K562 (cell line): ENCODE results near the gene PAEP. TPM values are rescaled to one million over a fixed set of nuclear protein-coding genes. Genes with fewer than 3 reads are reported as not detected.

Experiments used
- ATAC-seq: fragments of 200-7000 bp; cut with Tn5 transposase; 3 replicates; pipeline ENCODE4 v1.9.1; 2020; ENCODE audit warnings: moderate library complexity
- BruUV-seq: library from RNA; stranded (reverse); fragments of 400-500 nt; replicated peaks from 2 replicates; lab custom pipeline; 2021; lab: Mats Ljungman, UMichigan
- CTCF ChIA-PET: fragments of 300-600 bp; formaldehyde crosslinking; extraction: SDS; loops from one replicate; lab custom pipeline; 2021; ENCODE audit warnings: low intra/inter-chr PET ratio; lab: Yijun Ruan, JAX
- POLR2A ChIA-PET: fragments of 300-600, 350-650 bp; sonication (Branson Sonifier 250); formaldehyde crosslinking; extraction: SDS; loops from one replicate; lab custom pipeline; 2021; ENCODE audit warnings: antibody characterized with exemption, inconsistent platforms; lab: Yijun Ruan, JAX
- DNase-seq, 4 experiments: peaks; one replicate each; pipeline versions ENCODE4 v3.0.0 to v3.0.0-alpha.2; 2011 to 2018; ENCODE audit warnings: low spot score in 3 of 4, mixed read lengths in 3 of 4; ENCODE audit errors: extremely low read depth in 1 of 4
- FAIRE-seq: peaks from 2 replicates; lab custom pipeline; 2011; peaks lifted over from hg19 to GRCh38; lab: Jason Lieb, UNC
- H2AFZ ChIP-seq: 2 replicates; pipeline ENCODE4 v1.6.0; 2011; ENCODE audit warnings: low read depth, low read length, control low read depth, inconsistent platforms
- H3K27ac ChIP-seq: fragments of 200-600 bp; 3 replicates; pipeline ENCODE4 v1.8.0; 2011; ENCODE audit warnings: low read depth, mild to moderate bottlenecking, control low read depth, inconsistent platforms, low read length, moderate library complexity, mixed read lengths; ENCODE audit errors: extremely low read depth
- H3K27me3 ChIP-seq, 2 experiments: fragments of 300-600 bp in 1 of 2; 2 replicates in 1 of 2; 3 replicates in 1 of 2; pipeline versions ENCODE4 v1.6.0 to v1.8.0; 2011; ENCODE audit warnings: inconsistent platforms in 2 of 2, low read length in 2 of 2, mild to moderate bottlenecking in 1 of 2, mixed read lengths in 1 of 2, moderate library complexity in 1 of 2; ENCODE audit not compliant: control insufficient read depth in 2 of 2, insufficient read depth in 2 of 2
- H3K36me3 ChIP-seq: fragments of 300-600 bp; 3 replicates; pipeline ENCODE4 v1.8.0; 2011; ENCODE audit warnings: mild to moderate bottlenecking, low read length, inconsistent platforms; ENCODE audit not compliant: control insufficient read depth, insufficient read depth
- H3K4me1 ChIP-seq, 2 experiments: fragments of 200-600 bp in 1 of 2; replicated peaks in 1 of 2; 2 replicates in 1 of 2; 3 replicates in 1 of 2; pipeline versions ENCODE4 v1.5.1 to v1.8.0; 2011; ENCODE audit warnings: inconsistent platforms in 2 of 2, low read length in 2 of 2, mild to moderate bottlenecking in 1 of 2, mixed read lengths in 1 of 2, moderate library complexity in 1 of 2; ENCODE audit not compliant: control insufficient read depth in 2 of 2, insufficient read depth in 2 of 2
- H3K4me2 ChIP-seq: 2 replicates; pipeline ENCODE4 v1.6.1; 2011; ENCODE audit warnings: low read length, control low read depth, inconsistent platforms, mixed read lengths; ENCODE audit not compliant: insufficient read depth
- H3K4me3 ChIP-seq: fragments of 200-600 bp; sonication (generic), shearing (Covaris generic); 2 replicates; pipeline ENCODE4 v1.5.1; 2016; ENCODE audit warnings: control low read depth, inconsistent platforms
- H3K79me2 ChIP-seq: fragments of 200-600 bp; 3 replicates; pipeline ENCODE4 v1.8.0; 2011; ENCODE audit warnings: low read length, inconsistent platforms; ENCODE audit not compliant: control insufficient read depth, insufficient read depth
- H3K9ac ChIP-seq, 2 experiments: 2 replicates each; pipeline versions ENCODE4 v1.6.0 to v1.6.1; 2011; ENCODE audit warnings: low read depth in 2 of 2, low read length in 2 of 2, control low read depth in 1 of 2, inconsistent platforms in 1 of 2, mild to moderate bottlenecking in 1 of 2, mixed read lengths in 1 of 2; ENCODE audit not compliant: insufficient read depth in 1 of 2
- H3K9me1 ChIP-seq: one replicate; pipeline ENCODE4 v1.6.0; 2011; ENCODE audit warnings: inconsistent platforms, mild to moderate bottlenecking, low read length, moderate library complexity; ENCODE audit not compliant: control insufficient read depth, insufficient read depth
- H3K9me3 ChIP-seq: replicated peaks from 2 replicates; pipeline ENCODE4 v1.5.1; 2011; ENCODE audit warnings: low read depth, low read length, inconsistent platforms; ENCODE audit not compliant: control insufficient read depth, insufficient read depth
- H4K20me1 ChIP-seq: replicated peaks from 2 replicates; pipeline ENCODE4 v1.6.1; 2011; ENCODE audit warnings: low read length, inconsistent platforms, mixed read lengths; ENCODE audit not compliant: control insufficient read depth, insufficient read depth
- GMEB1 ChIP-seq: fragments of 250-450 bp; sonication (Bioruptor Pico); IDR thresholded peaks from 2 replicates; pipeline ENCODE4 v1.4.0; 2020; ENCODE audit warnings: mild to moderate bottlenecking
- GTF2E2 ChIP-seq: fragments of 200-800 bp; sonication (Bioruptor generic); IDR thresholded peaks from 2 replicates; pipeline ENCODE4 v1.6.1; 2016; ENCODE audit warnings: missing genetic modification characterization, missing compliant biosample characterization
- HNRNPLL ChIP-seq: fragments of 200-400 bp; formaldehyde crosslinking; IDR thresholded peaks from 2 replicates; pipeline ENCODE4 v1.6.1; 2017; ENCODE audit warnings: low read length, low read depth, mild to moderate bottlenecking; ENCODE audit not compliant: poor library complexity, severe bottlenecking
- HOMEZ ChIP-seq: fragments of 250-450 bp; sonication (Bioruptor Pico); IDR thresholded peaks from 2 replicates; pipeline ENCODE4 v1.4.0; 2020; ENCODE audit warnings: mild to moderate bottlenecking, moderate library complexity
- KLF10 ChIP-seq: fragments of 250-450 bp; sonication (Bioruptor Pico); IDR thresholded peaks from 2 replicates; pipeline ENCODE4 v1.6.1; 2021; ENCODE audit warnings: matching md5 sums
- PHB ChIP-seq: fragments of 250-450 bp; sonication (Bioruptor Pico); IDR thresholded peaks from 2 replicates; pipeline ENCODE4 v1.5.0; 2021
- WHSC1 ChIP-seq: IDR thresholded peaks from one replicate; pipeline ENCODE4 v1.6.1; 2012; ENCODE audit warnings: low read length, control low read depth, inconsistent platforms
- ZKSCAN1 ChIP-seq: fragments of 150-350 bp; IDR thresholded peaks from 2 replicates; pipeline ENCODE4 v1.6.1; 2016; ENCODE audit warnings: low read depth, low read length
- ZNF584 ChIP-seq: fragments of 200-800 bp; sonication (Bioruptor generic); IDR thresholded peaks from 2 replicates; pipeline ENCODE4 v1.6.1; 2016; ENCODE audit warnings: low read depth, mild to moderate bottlenecking, missing genetic modification characterization, missing compliant biosample characterization
- ZNF766 ChIP-seq: fragments of 200-800 bp; sonication (Bioruptor generic); conservative IDR thresholded peaks from 2 replicates; pipeline ENCODE4 v1.6.1; 2016; ENCODE audit warnings: missing genetic modification characterization, missing compliant biosample characterization
- WGBS: fragments of 100-300 bp; shearing (Covaris generic); methylation state at CpG from one replicate; pipeline ENCODE4 v1.1.6; 2016; ENCODE audit warnings: low coverage, mixed read lengths; ENCODE audit not compliant: insufficient coverage; ENCODE audit errors: missing lambda C conversion rate; 5-methylcytosine and 5-hydroxymethylcytosine counted together
- in situ Hi-C: fragments of 300-500 bp; cut with MboI; formaldehyde crosslinking; loops from 4 replicates; pipeline ENCODE4 v1.15.0; 2018; ENCODE audit warnings: inconsistent platforms, mixed read lengths
- intact Hi-C: fragments of 100-400 bp; cut with micrococcal nuclease; formaldehyde crosslinking; loops from 2 replicates; pipeline ENCODE4 v1.14.2; 2022
- polyA plus RNA-seq, 8 experiments: library from polyadenylated mRNA; depleted of rRNA in 4 of 8; stranded (reverse) in 5 of 8; unstranded in 3 of 8; fragments of >200 nt; fragmentation: Nextera tagmentation in 2 of 8; fragmentation: Illumina TruSeq in 1 of 8; extraction: Ambion mirVana in 2 of 8; extraction: Trizol in 1 of 8; gene quantifications; 2 replicates each; pipeline versions ENCODE4 v1.2.1 to v1.2.3, GENCODE V29; 2011 to 2014; ENCODE audit warnings: inconsistent platforms in 1 of 8, missing spikeins in 1 of 8
- total RNA-seq, 7 experiments: library from RNA; depleted of rRNA in 6 of 7; stranded (reverse); fragments of >200 nt in 6 of 7; fragmentation: Illumina TruSeq in 2 of 7; extraction: Trizol in 2 of 7; gene quantifications; 2 replicates each; pipeline versions ENCODE4 v1.2.1 to v1.2.3, GENCODE V29; 2011 to 2021; ENCODE audit warnings: low replicate concordance in 1 of 7
- TF ChIP-seq, protein P1 (sequence below): IDR thresholded peaks from 2 replicates; pipeline ENCODE4 v1.6.1; 2016; ENCODE audit warnings: missing genetic modification characterization, missing compliant biosample characterization
- TF ChIP-seq, protein P2 (sequence below): sonication (generic); formaldehyde crosslinking; IDR thresholded peaks from 2 replicates; pipeline ENCODE4 v1.9.0; 2022; ENCODE audit warnings: mild to moderate bottlenecking, missing genetic modification reagents

Gene PAEP
- total and polyA plus RNA-seq, 9 of the 15 experiments (the other 6 are each of a cell fraction or from before 2014, with no cell fraction given), result 0.22 to 4.5 (median 0.58) TPM

- FAIRE-seq, result no peak
- no peaks in the 10 kb centered on the region for H4K20me1 ChIP-seq
- no peak overlapping the region for H3K27ac ChIP-seq
- BruUV-seq, result no TSS peak
- ATAC-seq, result no peak
- DNase-seq, result no peak
- no peaks in the 10 kb centered on the region for H3K36me3 ChIP-seq
- ChIA-PET CTCF (no interaction called here), POLR2A (interaction anchor here (0.6 kb wide), 1 partner anchor 183 kb away, joined by 3 read pairs; no protein-coding TSS in a partner anchor)
- H3K4me1 ChIP-seq, result peaks cover 9 to 39% of the 10 kb centered on the region in 2 experiments; a peak in 3 of 5 replicates
- no peaks in the 10 kb centered on the region for H3K9me3 ChIP-seq
- 28% methylated on average over 11 of the region's 17 CpGs for WGBS
- in situ Hi-C loops (no loop called here), intact Hi-C loops (no loop called here)
- no peaks in the 10 kb centered on the region for H3K79me2 ChIP-seq
- H3K9me1 ChIP-seq, result no peaks in the 10 kb centered on the region
- H2AFZ ChIP-seq, result no peak overlapping the region
- H3K4me3 ChIP-seq, result no peak overlapping the region
- no peak overlapping the region for H3K9ac ChIP-seq
- H3K4me2 ChIP-seq, result no peak overlapping the region
- 0 out of 5 replicates have a peak, but pooled peaks cover 0 to 2% of the 10 kb centered on the region in 2 experiments for H3K27me3 ChIP-seq
- no peak for TF ChIP-seq ZNF584 (CRISPR knock-in tag)
- TF ChIP-seq PHB (CRISPR knock-in tag), result no peak
- TF ChIP-seq HOMEZ (CRISPR knock-in tag), result no peak
- no peak for TF ChIP-seq KLF10 (CRISPR knock-in tag)
- TF ChIP-seq HNRNPLL, result no peak
- TF ChIP-seq WHSC1, result no peak
- TF ChIP-seq GMEB1 (CRISPR knock-in tag), result no peak
- TF ChIP-seq, protein P1, sequence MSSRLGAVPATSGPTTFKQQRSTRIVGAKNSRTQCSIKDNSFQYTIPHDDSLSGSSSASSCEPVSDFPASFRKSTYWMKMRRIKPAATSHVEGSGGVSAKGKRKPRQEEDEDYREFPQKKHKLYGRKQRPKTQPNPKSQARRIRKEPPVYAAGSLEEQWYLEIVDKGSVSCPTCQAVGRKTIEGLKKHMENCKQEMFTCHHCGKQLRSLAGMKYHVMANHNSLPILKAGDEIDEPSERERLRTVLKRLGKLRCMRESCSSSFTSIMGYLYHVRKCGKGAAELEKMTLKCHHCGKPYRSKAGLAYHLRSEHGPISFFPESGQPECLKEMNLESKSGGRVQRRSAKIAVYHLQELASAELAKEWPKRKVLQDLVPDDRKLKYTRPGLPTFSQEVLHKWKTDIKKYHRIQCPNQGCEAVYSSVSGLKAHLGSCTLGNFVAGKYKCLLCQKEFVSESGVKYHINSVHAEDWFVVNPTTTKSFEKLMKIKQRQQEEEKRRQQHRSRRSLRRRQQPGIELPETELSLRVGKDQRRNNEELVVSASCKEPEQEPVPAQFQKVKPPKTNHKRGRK, result no peak
- TF ChIP-seq ZKSCAN1, result no peak
- no peak for TF ChIP-seq ZNF766 (CRISPR knock-in tag)
- TF ChIP-seq, protein P2, sequence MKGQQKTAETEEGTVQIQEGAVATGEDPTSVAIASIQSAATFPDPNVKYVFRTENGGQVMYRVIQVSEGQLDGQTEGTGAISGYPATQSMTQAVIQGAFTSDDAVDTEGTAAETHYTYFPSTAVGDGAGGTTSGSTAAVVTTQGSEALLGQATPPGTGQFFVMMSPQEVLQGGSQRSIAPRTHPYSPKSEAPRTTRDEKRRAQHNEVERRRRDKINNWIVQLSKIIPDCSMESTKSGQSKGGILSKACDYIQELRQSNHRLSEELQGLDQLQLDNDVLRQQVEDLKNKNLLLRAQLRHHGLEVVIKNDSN (CRISPR knock-in tag), result no peak
- no peak for TF ChIP-seq GTF2E2 (tag)
These were observed 38.6 kb upstream of the PAEP start for GRCh38 chr9:135522931-135523330.
